Sigmoid colon (tissue), 7 donors: ENCODE measurements around the gene PLAGL2. TPM values are rescaled to one million over a fixed set of nuclear protein-coding genes. Genes with fewer than 3 reads are reported as not detected.
A peak's percentile ranks its signal among the peaks of the same experiment; 100 is the strongest.

Source experiments
- DNase-seq: peaks from one replicate; pipeline ENCODE4 v3.0.0-alpha.2; 2019
- H3K27ac ChIP-seq, 4 donors: fragments of 200-600 bp; sonication (generic); one replicate each; pipeline ENCODE4 v1.5.1; 2016 to 2019; ENCODE audit warnings: mild to moderate bottlenecking in 1 of 4
- H3K27me3 ChIP-seq, 3 donors: fragments of 200-600 bp; sonication (generic); one replicate each; pipeline ENCODE4 v1.5.1; 2019; ENCODE audit warnings: mild to moderate bottlenecking in 1 of 3
- H3K36me3 ChIP-seq, 4 donors: fragments of 200-600 bp; sonication (generic); one replicate each; pipeline ENCODE4 v1.5.1; 2016 to 2019
- H3K4me1 ChIP-seq, 4 donors: fragments of 200-600 bp; sonication (generic); one replicate each; pipeline ENCODE4 v1.5.1; 2017 to 2019
- H3K4me3 ChIP-seq, 4 donors: fragments of 200-600 bp; sonication (generic); one replicate each; pipeline ENCODE4 v1.5.1; 2017 to 2019; ENCODE audit warnings: mild to moderate bottlenecking in 2 of 4, moderate library complexity in 1 of 4
- H3K9me3 ChIP-seq, 4 donors: fragments of 200-600 bp in 3 of 4; sonication (generic) in 3 of 4; one replicate each; pipeline versions ENCODE4 v1.5.1 to v1.6.1; 2013 to 2019
- CTCF ChIP-seq, 4 experiments: fragments of 450-650 bp in 3 of 4; fragments of 200-600 bp in 1 of 4; IDR thresholded peaks; one replicate each; pipeline ENCODE4 v1.5.1; 2016 to 2019; ENCODE audit warnings: antibody characterized with exemption in 4 of 4, mild to moderate bottlenecking in 3 of 4, moderate library complexity in 2 of 4
- EP300 ChIP-seq, 4 donors: sonication (generic); formaldehyde crosslinking; IDR thresholded peaks; one replicate each; pipeline ENCODE4 v1.6.1; 2017; ENCODE audit warnings: antibody characterized with exemption in 4 of 4
- POLR2A ChIP-seq, 2 donors: fragments of 450-650 bp; IDR thresholded peaks; one replicate each; pipeline ENCODE4 v1.6.1; 2016; ENCODE audit warnings: antibody characterized with exemption in 2 of 2, mild to moderate bottlenecking in 2 of 2, moderate library complexity in 2 of 2
- POLR2AphosphoS5 ChIP-seq, 4 donors: sonication (generic); formaldehyde crosslinking; IDR thresholded peaks; one replicate each; pipeline ENCODE4 v1.6.1; 2017; ENCODE audit warnings: antibody characterized with exemption in 4 of 4
- whole genome bisulfite sequencing, 2 donors: extraction: QIAGEN DNeasy Blood & Tissue Kit; methylation state at CpG; one replicate each; pipeline ENCODE4 v1.1.7; 2013; 5-methylcytosine and 5-hydroxymethylcytosine counted together
- intact Hi-C: fragments of 100-400 bp; cut with DNase I; formaldehyde crosslinking; loops from one replicate; pipeline ENCODE4 v1.15.1; 2023
- polyA plus RNA-seq, 3 donors: library from polyadenylated mRNA; stranded (reverse); fragments of 200-250 nt; gene quantifications; one replicate each; pipeline ENCODE4 v1.2.3, GENCODE V29; 2013
- total RNA-seq, 4 donors: library from RNA; depleted of rRNA; stranded (reverse); fragments of >200 nt; gene quantifications; one replicate each; pipeline ENCODE4 v1.1.0, GENCODE V29; 2016
- donor health status: healthy with polysubstance abuse.
- donor health status: Bipolar disorder and iron deficiency.
- donor health status: healthy.

The PLAGL2 gene
- total and polyA plus RNA-seq, 7 donors: 3.0 to 12.5 (median 5.0) TPM

- no peak for TF ChIP-seq POLR2A (IDR thresholded peaks at IDR 0.05)
- TF ChIP-seq POLR2AphosphoS5 (IDR thresholded peaks at IDR 0.05): no peak
- no peak for TF ChIP-seq EP300 (IDR thresholded peaks at IDR 0.05)
- TF ChIP-seq CTCF (IDR thresholded peaks at IDR 0.05): no peak
- no peak for DNase-seq
- Histone ChIP-seq H3K27ac (no peak overlapping the region), H3K27me3 (no peaks in the 10 kb centered on the region), H3K9me3 (no peaks in the 10 kb centered on the region), H3K4me3 (no peak overlapping the region), H3K4me1 (peaks cover 0 to 40% (median 34%) of the 10 kb centered on the region in 4 donors), H3K36me3 (peaks cover 0 to 39% (median 1%) of the 10 kb centered on the region in 4 donors)
- intact Hi-C loops: loop anchor here (5.0 to 10.0 kb wide), 3 partner anchors 67 to 155 kb away; partner anchors contain the start of genes KIF3B and TM9SF4
- whole genome bisulfite sequencing, 2 donors: 66 to 78% methylated on average over 9 of the region's 9 CpGs
These were observed 2.5 kb upstream of the PLAGL2 start for GRCh38 chr20:32209850-32210605.

- intact Hi-C loops: loop anchor here (5.0 to 10.0 kb wide), 3 partner anchors 69 to 156 kb away; partner anchors contain the start of genes KIF3B and TM9SF4
- Histone ChIP-seq H3K36me3 (peaks cover 0 to 34% (median 0%) of the 10 kb centered on the region in 4 donors), H3K4me1 (peaks cover 0 to 54% (median 48%) of the 10 kb centered on the region in 4 donors), H3K9me3 (no peaks in the 10 kb centered on the region), H3K27me3 (no peaks in the 10 kb centered on the region), H3K27ac (peak overlapping the region in 3 of 4 donors; percentile 83 to 93 (median 87)), H3K4me3 (peak overlapping the region; percentile 70 to 100 (median 91))
- TF ChIP-seq EP300 (IDR thresholded peaks at IDR 0.05) (no peak), POLR2A (IDR thresholded peaks at IDR 0.05) (no peak), POLR2AphosphoS5 (IDR thresholded peaks at IDR 0.05) (no peak), CTCF (IDR thresholded peaks at IDR 0.05) (no peak)
- no peak for DNase-seq
- WGBS, 2 donors: 58 to 62% methylated on average over 13 of the region's 13 CpGs
These were observed 1.1 kb upstream of the PLAGL2 start for GRCh38 chr20:32208499-32209154.

GRCh38 chr20:32206760-32207625 is 550 bp downstream of the PLAGL2 start:
- intact Hi-C loops: loop anchor here (2.0 to 10.0 kb wide), 4 partner anchors 70 to 278 kb away; partner anchors contain the start of genes KIF3B and TM9SF4
- H3K27me3 ChIP-seq: no peaks in the 10 kb centered on the region
- 1 to 3% methylated on average over 40 of the region's 40 CpGs for WGBS, 2 donors
- H3K9me3 ChIP-seq: no peaks in the 10 kb centered on the region
- peak overlapping the region; percentile 70 to 100 (median 86) for H3K4me3 ChIP-seq
- H3K27ac ChIP-seq: peak overlapping the region; percentile 75 to 93 (median 85)
- no peak for TF ChIP-seq CTCF (IDR thresholded peaks at IDR 0.05)
- peaks cover 0 to 60% (median 54%) of the 10 kb centered on the region in 4 donors for H3K4me1 ChIP-seq
- DNase-seq: no peak
- H3K36me3 ChIP-seq: peaks cover 0 to 22% (median 0%) of the 10 kb centered on the region in 4 donors
